Esophagus squamous epithelium (tissue), 5 donors: ENCODE data around the gene SLC25A36. TPM values are rescaled to one million over a fixed set of nuclear protein-coding genes. Genes with fewer than 3 reads are reported as not detected.
A peak's percentile ranks its signal among the peaks of the same experiment; 100 is the strongest.

ENCODE experiments used
- DNase-seq: peaks from one replicate; lab custom pipeline; 2025; lab: John Stamatoyannopoulos, UW
- H3K27ac ChIP-seq, 4 donors: fragments of 200-600 bp; sonication (generic); one replicate each; pipeline ENCODE4 v1.5.1; 2016 to 2019; ENCODE audit warnings: mild to moderate bottlenecking in 1 of 4
- H3K27me3 ChIP-seq, 4 donors: fragments of 200-600 bp; sonication (generic); 1 replicate in 3 of 4; 2 replicates in 1 of 4; pipeline versions ENCODE4 v1.5.1 to v1.6.0; 2017 to 2021; ENCODE audit warnings: antibody characterized with exemption in 1 of 4
- H3K36me3 ChIP-seq, 3 donors: fragments of 200-600 bp; sonication (generic); one replicate each; pipeline ENCODE4 v1.5.1; 2016 to 2019
- H3K4me1 ChIP-seq, 3 donors: fragments of 200-600 bp; sonication (generic); one replicate each; pipeline ENCODE4 v1.5.1; 2017 to 2019
- H3K4me3 ChIP-seq, 4 donors: fragments of 200-600 bp; sonication (generic); 1 replicate in 3 of 4; 2 replicates in 1 of 4; pipeline ENCODE4 v1.5.1; 2016 to 2019; ENCODE audit warnings: mild to moderate bottlenecking in 2 of 4, moderate library complexity in 1 of 4
- H3K9me3 ChIP-seq, 3 donors: fragments of 200-600 bp; sonication (generic); one replicate each; pipeline ENCODE4 v1.5.1; 2016 to 2019
- CTCF ChIP-seq, 6 experiments: fragments of 450-650 bp in 4 of 6; fragments of 200-600 bp in 2 of 6; sonication (generic) in 2 of 6; IDR thresholded peaks; one replicate each; pipeline ENCODE4 v1.5.1; 2016 to 2019; ENCODE audit warnings: antibody characterized with exemption in 6 of 6, mild to moderate bottlenecking in 4 of 6, moderate library complexity in 4 of 6
- POLR2A ChIP-seq, 4 donors: fragments of 450-650 bp; IDR thresholded peaks; one replicate each; pipeline ENCODE4 v1.6.1; 2017; ENCODE audit warnings: antibody characterized with exemption in 4 of 4, mild to moderate bottlenecking in 4 of 4, moderate library complexity in 3 of 4
- WGBS, 2 donors: methylation state at CpG; one replicate each; pipeline ENCODE4 v1.1.5; 2018; 5-methylcytosine and 5-hydroxymethylcytosine counted together
- intact Hi-C: fragments of 100-400 bp; cut with DNase I; formaldehyde crosslinking; loops from one replicate; pipeline ENCODE4 v1.15.0; 2022
- total RNA-seq, 4 donors: library from RNA; depleted of rRNA; stranded (reverse); fragments of >200 nt; gene quantifications; one replicate each; pipeline ENCODE4 v1.1.0, GENCODE V29; 2016
- donor health status: DM: yes; HTN: yes; CAD: no.

The SLC25A36 gene
- total RNA-seq, 4 donors from 2014 or later, result 9.9 to 49.0 (median 22.1) TPM

DNA sequence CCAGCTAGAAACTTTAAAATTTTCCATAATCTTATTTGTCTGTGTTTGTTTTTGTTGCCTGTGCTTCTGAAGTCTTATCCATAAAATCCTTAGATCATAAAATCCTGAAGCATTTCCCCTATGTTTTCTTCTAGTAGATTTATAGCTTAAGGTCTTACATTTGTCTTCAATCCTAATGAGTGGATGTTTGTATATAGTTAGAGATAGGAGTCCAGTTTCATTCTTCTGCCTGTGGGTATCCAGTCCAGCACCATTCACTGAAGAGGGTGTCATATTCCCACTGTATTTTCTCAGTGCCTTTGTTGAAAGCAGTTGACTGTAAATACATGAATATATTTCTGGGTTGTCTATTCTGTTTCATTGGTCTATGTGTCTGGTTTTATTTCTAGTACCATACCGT, 64.7 kb downstream of the SLC25A36 start:
- no peak for TF ChIP-seq POLR2A (IDR thresholded peaks at IDR 0.05)
- no peak for TF ChIP-seq CTCF (IDR thresholded peaks at IDR 0.05)
- Histone ChIP-seq H3K4me3 (no peak overlapping the region), H3K9me3 (no peaks in the 10 kb centered on the region), H3K36me3 (no peaks in the 10 kb centered on the region), H3K27me3 (peaks cover 0 to 25% (median 0%) of the 10 kb centered on the region in 4 donors), H3K27ac (no peak overlapping the region), H3K4me1 (peaks cover 0 to 1% (median 0%) of the 10 kb centered on the region in 3 donors)
- intact Hi-C loops, result no loop called here
- no peak for DNase-seq
- WGBS, 2 donors, result 90 to 93% methylated on average over 1 of the region's 1 CpG

GRCh38 chr3:141009496-141009895, 67.9 kb downstream of the SLC25A36 start:
- Histone ChIP-seq H3K27me3 (peaks cover 0 to 39% (median 0%) of the 10 kb centered on the region in 4 donors), H3K36me3 (no peaks in the 10 kb centered on the region), H3K27ac (no peak overlapping the region), H3K4me1 (peaks cover 0 to 9% (median 0%) of the 10 kb centered on the region in 3 donors), H3K9me3 (no peaks in the 10 kb centered on the region), H3K4me3 (no peak overlapping the region)
- DNase-seq, result no peak
- 34 to 35% methylated on average over 3 of the region's 3 CpGs for WGBS, 2 donors
- no peak for TF ChIP-seq CTCF (IDR thresholded peaks at IDR 0.05)
- TF ChIP-seq POLR2A (IDR thresholded peaks at IDR 0.05), result no peak
- intact Hi-C loops, result no loop called here

- H3K27ac ChIP-seq, result no peak overlapping the region
- TF ChIP-seq CTCF (IDR thresholded peaks at IDR 0.05) (peak in 5 of 6 experiments; percentile 47 to 70 (median 61)), POLR2A (IDR thresholded peaks at IDR 0.05) (no peak)
- WGBS, 2 donors, result 26 to 53% methylated on average over 5 to 11 of the region's 13 CpGs
- intact Hi-C loops, result loop anchor here (10.0 kb wide), 2 partner anchors 93 to 173 kb away; no protein-coding TSS in a partner anchor
- H3K27me3 ChIP-seq, result peaks cover 0 to 39% (median 0%) of the 10 kb centered on the region in 4 donors
- H3K4me3 ChIP-seq, result no peak overlapping the region
- no peaks in the 10 kb centered on the region for H3K9me3 ChIP-seq
- H3K36me3 ChIP-seq, result no peaks in the 10 kb centered on the region
- DNase-seq, result no peak
- H3K4me1 ChIP-seq, result peaks cover 0 to 9% (median 0%) of the 10 kb centered on the region in 3 donors
These were observed 69.8 kb downstream of the SLC25A36 start for GRCh38 chr3:141011232-141011996.

GRCh38 chr3:141011997-141012262, 70.3 kb downstream of the SLC25A36 start:
- Histone ChIP-seq H3K27me3 (peaks cover 0 to 42% (median 0%) of the 10 kb centered on the region in 4 donors), H3K4me1 (peaks cover 0 to 9% (median 0%) of the 10 kb centered on the region in 3 donors), H3K27ac (no peak overlapping the region), H3K36me3 (no peaks in the 10 kb centered on the region), H3K9me3 (no peaks in the 10 kb centered on the region), H3K4me3 (no peak overlapping the region)
- intact Hi-C loops, result loop anchor here (10.0 kb wide), 2 partner anchors 93 to 173 kb away; no protein-coding TSS in a partner anchor
- no peak for DNase-seq
- TF ChIP-seq POLR2A (IDR thresholded peaks at IDR 0.05), result no peak
- TF ChIP-seq CTCF (IDR thresholded peaks at IDR 0.05), result no peak
- WGBS, 2 donors, result 48 to 55% methylated on average over 4 of the region's 4 CpGs

DNA sequence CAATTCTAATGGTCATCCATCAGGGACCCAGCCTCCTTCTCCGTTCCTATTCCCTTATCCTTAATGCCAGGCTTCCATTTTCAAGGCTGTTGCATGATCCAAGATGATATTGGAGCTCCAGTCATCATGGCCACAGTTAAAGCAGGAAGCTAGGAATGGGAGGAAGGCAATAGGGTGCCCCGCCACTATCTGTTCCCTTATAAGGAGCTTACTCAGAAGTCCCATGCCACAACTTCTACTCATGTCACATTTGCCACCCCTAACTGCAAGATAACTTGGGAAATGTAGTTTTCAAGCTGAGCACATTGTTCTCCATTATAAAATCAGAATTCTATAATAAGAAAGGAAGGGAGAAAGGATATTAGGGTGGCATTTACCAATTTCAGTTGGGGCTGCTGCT, 70.9 kb downstream of the SLC25A36 start:
- Histone ChIP-seq H3K9me3 (no peaks in the 10 kb centered on the region), H3K27ac (no peak overlapping the region), H3K4me1 (peaks cover 0 to 9% (median 0%) of the 10 kb centered on the region in 3 donors), H3K4me3 (no peak overlapping the region), H3K36me3 (no peaks in the 10 kb centered on the region), H3K27me3 (peaks cover 0 to 42% (median 0%) of the 10 kb centered on the region in 4 donors)
- TF ChIP-seq POLR2A (IDR thresholded peaks at IDR 0.05), result no peak
- no peak for TF ChIP-seq CTCF (IDR thresholded peaks at IDR 0.05)
- WGBS, 2 donors, result 87 to 94% methylated on average over 2 of the region's 2 CpGs
- intact Hi-C loops, result loop anchor here (10.0 kb wide), 2 partner anchors 92 to 172 kb away; no protein-coding TSS in a partner anchor
- DNase-seq, result no peak
